SU-DHL-6 (cell line): ENCODE results near the gene AGTRAP.

Source experiments
- CTCF ChIP-seq: fragments of 200-600 bp; sonication (generic); IDR thresholded peaks from one replicate; pipeline ENCODE4 v1.5.1; 2017; ENCODE audit warnings: antibody characterized with exemption, mild to moderate bottlenecking, low read length, moderate library complexity; ENCODE audit not compliant: insufficient read depth, poor library complexity, severe bottlenecking
- EZH2phosphoT487 ChIP-seq: fragments of 200-600 bp; sonication (generic), shearing (Covaris generic); conservative IDR thresholded peaks from 2 replicates; pipeline ENCODE4 v1.6.1; 2018; ENCODE audit warnings: mild to moderate bottlenecking, antibody characterized with exemption, low read length, moderate library complexity, mixed read lengths

GRCh38 chr1:11744287-11744686, 8.4 kb downstream of the AGTRAP start:
- TF ChIP-seq CTCF = no peak
- TF ChIP-seq EZH2phosphoT487 = no peak
